ENCODE data around the gene LRIG3. TPM values are rescaled to one million over a fixed set of nuclear protein-coding genes. Genes with fewer than 3 reads are reported as not detected.

The LRIG3 gene
- total RNA-seq, 1 donor from 2014 or later = not detected

DNA sequence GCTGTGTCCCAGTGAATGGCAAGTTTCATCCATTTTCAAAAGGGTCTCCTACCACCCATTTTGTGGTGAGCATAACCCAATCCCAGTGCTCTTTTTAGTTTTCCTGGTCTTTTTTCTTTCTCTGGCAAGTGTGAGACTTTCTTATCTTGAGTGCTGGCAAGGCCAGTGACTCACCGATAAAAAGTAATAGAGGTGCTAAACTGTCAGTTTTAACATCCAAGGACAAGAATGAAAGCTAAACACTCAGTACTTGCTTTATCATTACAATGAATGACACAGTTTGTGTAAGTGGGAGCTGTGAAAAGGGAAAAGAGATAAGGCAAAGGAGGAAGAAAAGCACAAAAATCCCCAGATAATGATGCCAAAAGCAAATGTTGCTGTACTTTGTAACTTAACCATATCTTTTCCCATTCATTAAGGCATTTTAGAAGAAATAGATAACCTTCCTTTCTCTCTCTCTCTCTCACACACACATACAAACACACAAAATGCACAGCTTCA lies 4.9 kb upstream of the LRIG3 start:
- no peak overlapping the region for H3K4me3 Mint-ChIP-seq
- ChIA-PET CTCF (no interaction called here), POLR2A (no interaction called here)
- no peaks in the 10 kb centered on the region for H3K36me3 Mint-ChIP-seq (ENCODE audit: low read depth)
- no peaks in the 10 kb centered on the region for H3K9me3 Mint-ChIP-seq
- H3K4me1 Mint-ChIP-seq = peaks cover 5% of the 10 kb centered on the region
- ATAC-seq (ENCODE audit: low read depth) = no peak
- intact Hi-C loops (cut with micrococcal nuclease) = no loop called here
- TF ChIP-seq, protein P1, sequence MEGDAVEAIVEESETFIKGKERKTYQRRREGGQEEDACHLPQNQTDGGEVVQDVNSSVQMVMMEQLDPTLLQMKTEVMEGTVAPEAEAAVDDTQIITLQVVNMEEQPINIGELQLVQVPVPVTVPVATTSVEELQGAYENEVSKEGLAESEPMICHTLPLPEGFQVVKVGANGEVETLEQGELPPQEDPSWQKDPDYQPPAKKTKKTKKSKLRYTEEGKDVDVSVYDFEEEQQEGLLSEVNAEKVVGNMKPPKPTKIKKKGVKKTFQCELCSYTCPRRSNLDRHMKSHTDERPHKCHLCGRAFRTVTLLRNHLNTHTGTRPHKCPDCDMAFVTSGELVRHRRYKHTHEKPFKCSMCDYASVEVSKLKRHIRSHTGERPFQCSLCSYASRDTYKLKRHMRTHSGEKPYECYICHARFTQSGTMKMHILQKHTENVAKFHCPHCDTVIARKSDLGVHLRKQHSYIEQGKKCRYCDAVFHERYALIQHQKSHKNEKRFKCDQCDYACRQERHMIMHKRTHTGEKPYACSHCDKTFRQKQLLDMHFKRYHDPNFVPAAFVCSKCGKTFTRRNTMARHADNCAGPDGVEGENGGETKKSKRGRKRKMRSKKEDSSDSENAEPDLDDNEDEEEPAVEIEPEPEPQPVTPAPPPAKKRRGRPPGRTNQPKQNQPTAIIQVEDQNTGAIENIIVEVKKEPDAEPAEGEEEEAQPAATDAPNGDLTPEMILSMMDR (IDR thresholded peaks at IDR 0.05) = no peak
- peaks cover 9% of the 10 kb centered on the region for H3K27me3 Mint-ChIP-seq
- DNase-seq = no peak
- no peak overlapping the region for H3K27ac Mint-ChIP-seq

DNA sequence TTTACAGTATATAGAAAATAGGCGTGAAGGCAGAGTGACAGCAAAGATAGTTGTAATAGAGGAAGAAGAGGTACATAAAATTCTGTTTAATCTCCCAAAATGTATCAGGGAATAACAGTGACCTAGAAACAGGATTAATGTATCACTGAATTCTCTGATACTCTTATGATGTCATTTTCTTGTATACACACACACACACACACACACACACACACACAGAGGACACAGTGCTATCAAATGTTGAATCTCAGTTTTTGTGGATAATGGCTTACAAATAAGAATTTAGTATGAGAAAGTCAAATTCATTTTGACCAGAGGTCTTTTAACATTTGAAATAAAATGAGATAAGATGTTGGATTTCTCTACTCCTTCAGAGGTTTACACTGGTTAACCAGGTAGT lies 4.3 kb upstream of the LRIG3 start:
- Mint-ChIP-seq H3K36me3 (ENCODE audit: low read depth) (no peaks in the 10 kb centered on the region), H3K4me1 (peaks cover 5% of the 10 kb centered on the region), H3K27me3 (peaks cover 9% of the 10 kb centered on the region), H3K4me3 (no peak overlapping the region), H3K9me3 (no peaks in the 10 kb centered on the region), H3K27ac (no peak overlapping the region)
- ChIA-PET POLR2A (no interaction called here), CTCF (no interaction called here)
- TF ChIP-seq, protein P1 (IDR thresholded peaks at IDR 0.05) = no peak
- DNase-seq (no peak), ATAC-seq (ENCODE audit: low read depth) (no peak)
- intact Hi-C loops (cut with micrococcal nuclease) = no loop called here

DNA sequence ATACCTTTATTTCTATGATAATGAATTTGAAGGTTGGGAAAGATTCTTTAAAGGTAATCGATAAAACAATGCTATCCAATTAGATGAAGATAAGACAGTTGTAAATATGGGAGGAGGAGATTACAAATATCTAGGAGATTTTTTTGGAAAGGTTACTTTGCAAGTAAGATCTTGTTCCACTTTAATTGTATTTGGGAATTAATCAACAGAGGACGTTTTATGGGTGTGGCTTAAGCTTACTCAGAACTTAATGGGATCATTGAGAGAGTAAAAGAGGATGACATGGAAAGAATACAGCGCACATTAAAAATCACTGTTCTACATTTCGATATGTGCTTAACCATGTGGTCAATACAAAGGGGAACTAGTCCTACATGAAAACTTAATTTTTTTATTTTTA lies 3.5 kb upstream of the LRIG3 start:
- H3K9me3 Mint-ChIP-seq = no peaks in the 10 kb centered on the region
- intact Hi-C loops (cut with micrococcal nuclease) = no loop called here
- ATAC-seq (ENCODE audit: low read depth) (no peak), DNase-seq (no peak)
- TF ChIP-seq, protein P1 (IDR thresholded peaks at IDR 0.05) = no peak
- H3K4me1 Mint-ChIP-seq = peaks cover 5% of the 10 kb centered on the region
- H3K27me3 Mint-ChIP-seq = peaks cover 15% of the 10 kb centered on the region
- POLR2A ChIA-PET = no interaction called here
- no peaks in the 10 kb centered on the region for H3K36me3 Mint-ChIP-seq (ENCODE audit: low read depth)
- no peak overlapping the region for H3K4me3 Mint-ChIP-seq
- CTCF ChIA-PET = no interaction called here
- H3K27ac Mint-ChIP-seq = no peak overlapping the region

DNA sequence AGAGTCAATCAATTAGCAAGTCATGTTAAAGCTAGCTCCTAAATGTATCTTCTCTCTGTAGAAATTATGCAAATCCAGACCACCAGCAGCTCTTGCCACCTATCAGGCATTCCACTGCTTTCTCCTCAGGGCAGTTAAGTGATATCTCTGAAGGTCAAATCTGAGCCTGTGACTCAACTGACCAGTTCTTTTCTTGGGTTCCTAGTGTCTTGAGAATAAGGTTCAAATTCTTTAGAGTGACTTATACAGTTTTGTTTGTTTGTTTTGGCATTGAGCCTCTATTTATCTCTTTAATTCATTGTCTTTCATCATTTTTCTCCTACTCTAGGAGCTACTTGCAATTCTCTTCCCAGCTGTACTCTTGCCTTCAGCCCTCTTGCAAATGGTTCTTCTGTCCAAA lies 2.5 kb upstream of the LRIG3 start:
- H3K4me3 Mint-ChIP-seq = no peak overlapping the region
- peaks cover 5% of the 10 kb centered on the region for H3K4me1 Mint-ChIP-seq
- peaks cover 21% of the 10 kb centered on the region for H3K27me3 Mint-ChIP-seq
- DNase-seq (no peak), ATAC-seq (ENCODE audit: low read depth) (no peak)
- intact Hi-C loops (cut with micrococcal nuclease) = no loop called here
- no peaks in the 10 kb centered on the region for H3K36me3 Mint-ChIP-seq (ENCODE audit: low read depth)
- no peaks in the 10 kb centered on the region for H3K9me3 Mint-ChIP-seq
- ChIA-PET POLR2A (no interaction called here), CTCF (no interaction called here)
- TF ChIP-seq, protein P1 (IDR thresholded peaks at IDR 0.05) = no peak
- no peak overlapping the region for H3K27ac Mint-ChIP-seq

DNA sequence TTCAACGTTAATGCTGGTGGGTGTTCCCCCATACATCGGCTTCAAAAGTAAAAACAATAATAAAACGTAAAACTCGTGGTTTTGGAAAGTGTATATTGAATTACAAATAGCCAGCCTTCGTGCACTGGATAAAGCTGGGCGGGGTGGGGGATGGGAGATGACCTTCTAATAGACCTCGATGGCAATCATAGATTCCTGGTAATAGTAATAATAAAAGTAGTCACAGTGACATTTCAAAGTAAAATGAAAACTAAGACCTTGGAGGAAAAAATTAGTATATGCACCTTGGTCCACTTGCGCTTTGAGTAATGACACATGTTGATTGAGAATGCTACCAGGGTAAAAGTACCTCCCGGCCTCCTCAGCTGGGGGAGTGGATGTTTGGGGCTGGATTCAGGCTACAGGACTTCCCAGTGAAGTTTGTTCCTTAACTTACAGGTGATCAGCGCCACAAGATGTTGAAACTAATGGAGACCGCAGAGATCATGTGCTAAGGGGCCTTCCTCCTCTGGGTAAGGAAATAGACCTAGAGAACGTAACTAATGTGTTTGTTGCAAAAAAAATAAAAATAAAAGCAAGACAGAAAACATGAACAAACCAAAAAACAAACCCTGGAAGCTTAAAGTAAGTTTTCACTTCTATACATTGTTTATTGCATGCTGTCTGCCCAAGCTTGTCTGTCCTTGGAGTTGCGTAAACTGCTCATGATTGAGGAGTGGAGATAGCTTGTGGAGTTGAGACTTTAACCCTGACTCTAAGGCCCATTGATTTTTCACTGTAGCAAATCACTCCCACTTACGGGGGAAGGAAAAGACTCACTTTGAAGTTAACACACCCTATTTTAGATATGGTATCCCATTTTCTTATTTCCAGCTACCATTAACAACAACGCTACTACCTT lies 907 bp upstream of the LRIG3 start:
- peaks cover 5% of the 10 kb centered on the region for H3K4me1 Mint-ChIP-seq
- no peak overlapping the region for H3K4me3 Mint-ChIP-seq
- no peak overlapping the region for H3K27ac Mint-ChIP-seq
- H3K9me3 Mint-ChIP-seq = no peaks in the 10 kb centered on the region
- CTCF ChIA-PET = no interaction called here
- H3K27me3 Mint-ChIP-seq = peaks cover 28% of the 10 kb centered on the region
- DNase-seq (no peak), ATAC-seq (ENCODE audit: low read depth) (no peak)
- H3K36me3 Mint-ChIP-seq (ENCODE audit: low read depth) = no peaks in the 10 kb centered on the region
- TF ChIP-seq, protein P1 (IDR thresholded peaks at IDR 0.05) = no peak
- POLR2A ChIA-PET = no interaction called here
- intact Hi-C loops (cut with micrococcal nuclease) = no loop called here
